HEK293T (cell line): ENCODE data around the gene ZDHHC11.

Source experiments
- ARNT ChIP-seq: fragments of 450-650 bp; IDR thresholded peaks from 2 replicates; pipeline ENCODE4 v1.6.1; 2017; ENCODE audit warnings: mild to moderate bottlenecking
- ELF4 ChIP-seq: fragments of 450-650 bp; IDR thresholded peaks from 2 replicates; pipeline ENCODE4 v1.6.1; 2017; ENCODE audit warnings: antibody characterized with exemption
- FOXA1 ChIP-seq: fragments of 450-650 bp; IDR thresholded peaks from 2 replicates; pipeline ENCODE4 v1.6.1; 2016; ENCODE audit warnings: mild to moderate bottlenecking
- FOXK2 ChIP-seq: fragments of 450-650 bp; IDR thresholded peaks from 2 replicates; pipeline ENCODE4 v1.6.1; 2016; ENCODE audit warnings: mild to moderate bottlenecking
- L3MBTL2 ChIP-seq: fragments of 450-650 bp; conservative IDR thresholded peaks from 2 replicates; pipeline ENCODE4 v1.6.1; 2016; ENCODE audit warnings: mild to moderate bottlenecking
- SP1 ChIP-seq: fragments of 450-650 bp; IDR thresholded peaks from 2 replicates; pipeline ENCODE4 v1.6.1; 2017
- SUZ12 ChIP-seq: fragments of 450-650 bp; IDR thresholded peaks from 2 replicates; pipeline ENCODE4 v1.6.1; 2016; ENCODE audit warnings: mild to moderate bottlenecking
- TARDBP ChIP-seq: fragments of 450-650 bp; IDR thresholded peaks from 2 replicates; pipeline ENCODE4 v1.6.1; 2016

DNA sequence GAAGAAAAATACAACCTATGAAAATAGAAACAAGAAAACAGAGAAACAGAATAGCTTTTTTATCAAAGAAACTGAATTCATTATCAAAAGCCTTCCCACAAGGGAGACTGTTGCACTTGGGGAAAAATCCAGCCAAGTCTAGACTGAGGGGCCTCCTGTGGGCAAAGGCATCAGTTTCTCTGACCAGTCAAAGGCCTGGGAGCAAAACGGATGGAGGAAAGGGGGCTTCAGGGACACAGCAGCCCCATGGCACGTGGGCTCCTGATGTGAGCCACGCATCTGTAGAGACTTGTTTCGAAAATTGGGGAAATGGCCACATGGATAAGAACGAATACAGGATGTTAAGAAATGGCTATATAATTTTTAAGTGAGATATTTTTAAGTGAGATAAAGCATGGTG lies 87.4 kb downstream of the ZDHHC11 start:
- TF ChIP-seq SUZ12: no peak
- TF ChIP-seq SP1: no peak
- TF ChIP-seq ARNT: no peak
- TF ChIP-seq ELF4: no peak
- TF ChIP-seq FOXA1: no peak
- TF ChIP-seq TARDBP: no peak
- TF ChIP-seq L3MBTL2: no peak
- TF ChIP-seq FOXK2: no peak
